Measurements from ENCODE around the gene FBXO45. TPM values are rescaled to one million over a fixed set of nuclear protein-coding genes. Genes with fewer than 3 reads are reported as not detected.
"Not testable (repeated sequence)": the region's sequence is repeated elsewhere in the genome, so short reads cannot be mapped to it uniquely, and the experiment has no call there.

FBXO45 gene
- total RNA-seq, 1 donor from 2014 or later = 43.6 TPM

DNA sequence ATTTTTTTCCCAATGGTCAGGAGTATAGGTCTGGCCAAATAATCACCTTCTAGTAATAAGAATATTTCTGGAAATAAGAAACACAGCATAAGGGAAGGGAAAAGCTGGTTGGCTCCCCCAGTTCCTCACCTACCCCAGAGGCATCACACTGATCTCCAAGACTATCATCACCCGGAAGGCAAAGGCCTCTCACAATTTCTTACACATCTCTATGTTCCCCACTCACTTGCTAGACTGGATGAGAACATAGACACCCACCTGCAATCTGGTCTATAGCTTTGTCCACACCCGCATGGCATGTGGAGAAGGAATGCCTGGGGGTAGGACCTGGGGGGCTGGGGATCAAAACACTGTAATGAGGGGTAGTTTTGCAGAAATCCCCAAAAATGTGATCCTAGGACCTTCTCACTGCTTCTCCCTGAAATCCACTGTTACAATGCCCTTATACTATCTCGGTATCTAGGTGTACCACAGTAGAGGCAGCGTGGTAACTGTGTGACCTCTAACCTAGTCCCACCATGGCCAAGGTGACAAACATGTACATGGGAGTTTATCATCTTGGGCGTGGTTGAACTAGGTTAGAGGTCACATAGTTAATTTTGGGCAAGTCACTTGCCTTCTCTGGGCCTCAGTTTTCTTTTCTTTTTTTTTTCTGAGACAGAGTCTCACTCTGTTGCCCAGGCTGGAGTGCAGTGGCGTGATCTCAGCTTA, 41.5 kb downstream of the FBXO45 start:
- FAIRE-seq (no peak), DNase-seq (ENCODE audit: low spot score in 2 of 2) (no peak)

DNA sequence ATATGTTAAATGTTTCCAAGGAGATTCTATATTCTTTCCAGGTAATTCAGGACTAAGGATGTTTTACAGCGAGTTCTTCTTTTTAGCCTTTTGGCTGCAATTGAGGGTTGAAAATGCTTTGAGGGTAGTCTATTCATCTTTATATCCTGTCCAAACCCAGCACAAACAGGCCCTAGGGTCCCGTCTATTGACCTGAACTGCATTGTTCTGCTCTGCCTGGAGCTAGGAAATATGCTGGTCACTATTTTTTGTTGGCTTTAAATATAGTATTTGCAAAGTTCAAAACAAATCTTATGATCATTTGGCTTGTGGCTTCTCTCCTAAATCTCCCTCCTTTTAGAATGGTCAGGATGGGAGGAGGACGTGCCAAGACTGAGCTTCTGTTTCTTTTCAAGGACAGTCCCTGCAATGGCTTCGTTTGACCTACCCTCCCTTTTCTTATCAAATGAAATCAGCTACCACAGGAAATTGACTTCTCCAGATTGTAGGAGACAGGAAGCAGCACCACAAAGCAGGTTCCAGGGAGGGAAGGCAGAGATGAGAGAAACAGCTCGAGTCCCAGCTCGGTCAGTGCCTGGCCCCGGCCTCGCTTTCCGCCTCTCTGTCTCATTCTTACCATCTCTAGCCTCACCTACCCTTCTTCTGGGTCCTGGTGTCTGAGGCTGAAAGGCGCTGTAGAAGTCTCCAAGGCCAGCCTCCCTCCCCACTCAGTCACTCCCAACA, 43.5 kb downstream of the FBXO45 start:
- FAIRE-seq = no peak
- no peak for DNase-seq (ENCODE audit: low spot score in 2 of 2)

DNA sequence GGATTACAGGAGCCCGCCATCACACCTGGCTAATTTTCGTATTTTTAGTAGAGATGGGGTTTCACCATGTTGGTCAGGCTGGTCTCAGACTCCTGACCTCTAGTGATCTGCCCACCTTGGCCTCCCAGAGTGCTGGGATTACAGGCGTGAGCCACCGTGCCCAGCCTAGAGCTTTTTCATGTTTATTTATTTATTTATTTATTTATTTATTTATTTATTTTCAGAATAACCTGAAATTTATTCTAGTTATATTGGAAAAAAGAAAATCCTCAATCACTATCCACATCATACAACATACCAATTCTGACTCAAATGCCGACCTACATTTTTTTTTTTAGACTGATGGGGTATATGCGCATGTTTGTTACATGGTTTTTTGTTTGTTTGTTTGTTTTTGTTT, 46.8 kb downstream of the FBXO45 start:
- not testable (repeated sequence) for DNase-seq (ENCODE audit: low spot score in 2 of 2); FAIRE-seq

DNA sequence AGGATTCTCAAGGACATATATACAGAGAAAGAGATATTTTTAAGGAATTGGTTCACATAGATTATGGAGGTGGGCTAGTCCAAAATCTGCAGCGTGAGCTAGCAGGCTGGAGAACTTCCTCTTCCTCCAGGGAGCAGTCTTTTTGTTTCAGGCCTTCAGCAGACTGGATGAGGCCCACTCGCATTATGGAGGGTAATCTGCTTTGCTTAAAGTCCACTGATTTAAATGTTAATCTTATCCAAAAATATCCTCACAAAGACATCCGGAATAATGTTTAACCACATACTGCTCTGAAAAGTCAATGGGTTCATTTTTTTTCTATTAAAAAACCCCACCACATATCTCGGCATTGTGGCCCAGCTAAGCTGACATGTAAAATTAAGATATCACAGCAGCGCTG, 48.8 kb downstream of the FBXO45 start:
- DNase-seq (ENCODE audit: low spot score in 2 of 2) = no peak
- FAIRE-seq = no peak

DNA sequence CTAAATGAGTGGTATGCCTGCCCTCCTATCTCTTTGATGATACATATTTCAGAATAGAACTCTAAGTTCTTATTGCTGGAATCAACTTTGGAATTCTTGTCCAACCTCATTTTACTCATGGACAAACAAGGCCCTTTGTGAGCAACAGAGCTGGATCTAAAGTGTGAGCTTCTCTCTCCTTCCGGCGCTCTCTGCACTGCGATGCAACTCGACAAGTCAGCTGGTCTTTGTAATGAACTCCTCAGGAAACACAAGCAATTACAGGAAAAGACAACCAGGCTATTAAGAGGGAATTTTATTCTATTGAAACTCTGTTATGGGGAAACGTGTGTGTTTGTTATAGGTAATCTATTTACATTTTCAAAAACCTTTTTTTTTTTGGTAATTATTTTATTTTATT, 50.8 kb downstream of the FBXO45 start:
- DNase-seq (ENCODE audit: low spot score in 2 of 2) = no peak
- no peak for FAIRE-seq

DNA sequence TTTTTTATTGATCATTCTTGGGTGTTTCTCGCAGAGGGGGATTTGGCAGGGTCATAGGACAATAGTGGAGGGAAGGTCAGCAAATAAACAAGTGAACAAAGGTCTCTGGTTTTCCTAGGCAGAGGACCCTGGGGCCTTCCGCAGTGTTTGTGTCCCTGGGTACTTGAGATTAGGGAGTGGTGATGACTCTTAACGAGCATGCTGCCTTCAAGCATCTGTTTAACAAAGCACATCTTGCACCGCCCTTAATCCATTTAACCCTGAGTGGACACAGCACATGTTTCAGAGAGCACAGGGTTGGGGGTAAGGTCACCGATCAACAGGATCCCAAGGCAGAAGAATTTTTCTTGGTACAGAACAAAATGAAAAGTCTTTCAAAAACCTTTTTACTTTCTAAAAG, 51.2 kb downstream of the FBXO45 start:
- not testable (repeated sequence) for DNase-seq (ENCODE audit: low spot score in 2 of 2); FAIRE-seq

DNA sequence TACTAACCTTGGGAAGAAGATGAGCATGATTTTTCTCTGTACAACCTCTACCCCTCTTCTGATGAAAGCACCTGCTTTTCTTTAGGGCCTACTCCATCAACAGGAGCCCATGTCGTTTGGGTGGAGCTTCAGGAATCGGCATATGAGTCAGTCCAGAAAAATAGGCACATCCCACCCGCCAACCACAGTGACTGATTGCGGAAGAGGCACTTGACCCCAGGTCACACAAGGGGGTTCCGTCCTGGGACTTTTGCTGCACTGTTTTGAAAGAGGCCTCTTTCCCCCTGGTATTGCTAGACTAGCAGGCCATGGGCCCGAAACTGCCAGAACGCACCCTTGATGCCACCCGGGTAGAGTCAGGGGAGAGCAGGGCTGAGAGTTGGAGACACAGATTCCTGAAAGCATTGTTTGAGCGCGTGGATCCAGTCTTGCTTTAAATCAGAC, 51.7 kb downstream of the FBXO45 start:
- no peak for FAIRE-seq

DNA sequence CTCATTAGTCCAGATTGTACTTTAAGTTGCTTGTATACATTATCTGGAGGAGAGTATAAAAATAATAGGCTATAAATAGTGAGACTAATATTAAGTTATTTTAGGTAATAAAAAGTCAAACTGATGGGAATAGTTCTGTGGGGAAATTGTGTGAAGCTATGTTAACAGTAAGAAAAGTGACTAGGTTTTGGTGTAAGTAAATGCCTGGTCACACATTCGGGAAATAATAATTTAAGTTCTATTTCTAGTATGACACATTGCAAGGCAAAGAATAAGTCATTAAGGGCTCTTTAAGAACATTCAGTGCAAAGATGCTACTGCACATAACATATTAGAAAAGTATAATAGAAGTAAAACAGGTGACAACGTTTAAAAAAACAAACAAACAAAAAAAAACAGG, 52.2 kb downstream of the FBXO45 start:
- DNase-seq (ENCODE audit: low spot score in 2 of 2) (no peak), FAIRE-seq (no peak)

More for the DNA sequence above, 51.7 kb downstream of the FBXO45 start:
- DNase-seq (ENCODE audit: low spot score in 2 of 2) = no peak

DNA sequence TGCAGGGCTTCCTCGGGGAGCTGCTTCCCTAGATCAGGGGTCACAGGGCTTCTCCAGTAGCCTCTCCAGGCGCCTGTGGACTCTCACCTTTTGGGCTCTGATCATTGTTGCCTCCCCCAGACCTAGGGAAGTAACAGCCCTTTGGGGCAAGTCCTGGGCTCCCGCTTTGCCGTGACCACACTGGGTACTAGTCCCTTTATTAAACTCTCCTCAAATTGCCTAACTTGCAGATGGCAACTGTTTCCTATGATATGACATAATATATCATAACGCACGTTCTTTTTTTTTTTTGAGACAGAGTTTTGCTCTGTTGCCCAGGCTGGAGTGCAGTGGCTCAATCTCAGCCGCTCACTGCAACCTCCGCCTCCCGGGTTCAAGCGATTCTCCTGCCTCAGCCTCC, 53.2 kb downstream of the FBXO45 start:
- FAIRE-seq = no peak
- no peak for DNase-seq (ENCODE audit: low spot score in 2 of 2)

DNA sequence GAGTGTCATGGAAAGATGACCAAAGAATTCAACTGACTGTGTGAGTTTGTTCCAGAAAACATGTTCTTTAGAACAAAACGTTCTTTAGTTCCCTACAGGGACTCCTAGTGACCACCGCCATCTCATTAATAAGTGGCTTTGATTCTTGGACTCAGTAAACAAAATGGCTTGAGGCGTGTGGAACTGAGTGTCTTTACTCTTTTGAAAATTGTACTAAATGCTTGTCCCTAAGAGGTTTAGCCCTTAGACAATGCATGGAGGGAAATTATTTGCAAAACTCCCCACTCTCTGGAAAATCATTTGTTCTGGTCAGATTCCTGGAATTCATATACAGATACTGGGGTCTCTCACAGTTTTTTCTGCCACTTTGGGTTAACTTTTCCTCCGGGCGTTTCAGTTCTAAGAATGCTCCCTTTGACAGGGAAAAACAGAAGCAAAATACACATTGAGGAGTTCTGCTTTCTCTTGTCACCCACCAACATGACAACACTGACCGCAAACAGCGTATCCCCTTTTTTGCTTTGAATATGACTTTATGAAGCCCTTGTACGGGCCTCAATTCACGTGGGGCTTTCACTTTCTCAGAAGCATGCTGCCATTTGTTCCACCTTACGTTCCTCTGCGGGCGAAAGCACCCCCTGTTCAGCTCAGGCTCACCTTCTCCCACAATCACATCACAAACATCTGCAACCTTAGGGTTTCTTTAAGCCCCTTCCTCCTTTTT, 55.8 kb downstream of the FBXO45 start:
- FAIRE-seq = no peak
- DNase-seq (ENCODE audit: low spot score in 2 of 2) = no peak

DNA sequence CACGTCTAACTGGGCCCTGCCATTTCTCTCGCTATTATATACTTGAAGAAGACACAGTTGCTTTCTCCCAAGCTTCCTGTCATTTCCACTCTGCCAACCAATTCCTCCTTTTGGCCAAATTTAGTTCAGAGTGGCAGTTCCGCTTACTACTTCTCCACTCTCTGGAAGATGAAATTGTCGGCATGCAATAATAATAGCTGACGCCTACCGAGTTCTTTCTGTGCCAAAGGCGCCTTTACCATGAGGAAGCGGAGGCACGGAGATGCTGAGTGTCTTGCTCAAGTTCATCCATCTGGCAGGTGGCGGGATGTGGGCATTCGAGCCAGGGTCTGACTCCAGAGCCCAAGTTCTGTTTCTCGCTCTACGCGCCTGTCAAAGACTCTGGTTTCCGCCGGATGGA, 56.4 kb downstream of the FBXO45 start:
- FAIRE-seq = no peak
- DNase-seq (ENCODE audit: low spot score in 2 of 2) = no peak

DNA sequence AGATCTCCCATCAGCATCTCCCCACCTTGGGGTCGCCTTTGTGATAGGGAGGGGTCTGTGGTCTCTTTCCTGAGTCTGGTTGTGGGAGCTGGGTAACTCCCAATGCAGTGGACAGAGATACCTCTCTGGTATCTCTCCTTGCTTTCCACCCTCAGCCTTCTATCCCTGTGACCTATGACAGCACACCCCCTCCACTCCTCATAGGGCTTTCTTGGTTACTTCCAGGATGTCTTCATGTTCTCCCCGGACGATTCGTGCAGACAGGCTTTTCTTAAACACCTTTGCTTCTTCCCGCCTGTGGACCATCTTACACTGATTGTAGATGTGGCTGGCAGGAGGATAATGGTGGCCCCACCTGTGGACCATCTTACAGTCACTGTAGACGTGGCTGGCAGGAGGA, 56.9 kb downstream of the FBXO45 start:
- DNase-seq (ENCODE audit: low spot score in 2 of 2) (no peak), FAIRE-seq (no peak)

DNA sequence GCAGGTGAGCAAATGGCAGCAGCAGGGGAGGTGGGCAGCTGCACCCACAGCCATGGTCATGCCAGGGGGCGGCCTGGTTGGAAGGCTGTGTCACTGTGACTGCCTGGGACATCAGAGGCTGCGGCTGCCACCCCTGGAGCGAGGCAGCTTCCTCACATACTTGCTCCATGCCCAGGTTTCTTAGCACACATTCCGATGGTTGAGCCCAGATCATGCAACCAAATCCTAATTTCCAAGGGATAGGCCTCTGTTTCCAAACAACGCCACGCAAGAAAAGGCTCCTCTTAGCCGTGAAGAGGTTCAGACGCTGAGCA, 59.4 kb downstream of the FBXO45 start:
- DNase-seq (ENCODE audit: low spot score in 2 of 2) (no peak), FAIRE-seq (no peak)

DNA sequence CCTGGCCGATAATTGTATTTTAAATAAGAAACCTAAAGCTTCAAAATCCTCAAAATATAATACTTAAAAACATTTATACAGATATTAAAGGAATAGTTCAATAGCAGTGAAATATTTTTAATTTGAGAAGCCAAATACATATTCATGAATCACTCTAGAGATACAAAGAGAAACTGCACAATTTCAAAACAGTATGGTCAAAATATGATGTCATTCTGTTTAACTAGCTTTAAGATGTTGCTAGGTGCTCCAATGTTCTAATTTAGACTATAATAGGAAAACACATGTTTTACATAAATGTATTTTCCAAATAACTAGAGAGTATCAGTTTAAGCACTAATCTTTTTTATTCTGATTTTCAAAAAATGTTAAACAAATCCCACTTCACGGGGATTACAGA, 60.8 kb downstream of the FBXO45 start:
- no peak for FAIRE-seq
- no peak for DNase-seq (ENCODE audit: low spot score in 2 of 2)

DNA sequence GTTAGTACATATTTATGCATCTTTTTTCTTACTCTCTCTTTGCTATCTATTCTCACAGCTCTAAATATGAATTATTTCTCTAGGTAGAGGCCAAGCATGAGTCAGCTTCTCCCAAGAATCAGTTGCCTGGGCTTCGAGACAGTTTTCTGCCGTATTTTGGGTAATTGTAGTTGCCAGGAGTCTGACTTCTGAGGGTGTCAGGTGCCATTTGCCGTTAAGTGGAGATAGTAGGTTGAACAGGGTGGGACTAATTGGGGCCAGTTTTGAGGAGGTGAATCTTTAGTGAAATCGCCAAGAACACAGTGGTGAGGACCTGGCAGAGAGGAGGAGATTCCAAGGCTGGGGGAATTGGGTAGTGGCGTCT, 63.2 kb downstream of the FBXO45 start:
- FAIRE-seq (no peak), DNase-seq (ENCODE audit: low spot score in 2 of 2) (no peak)

DNA sequence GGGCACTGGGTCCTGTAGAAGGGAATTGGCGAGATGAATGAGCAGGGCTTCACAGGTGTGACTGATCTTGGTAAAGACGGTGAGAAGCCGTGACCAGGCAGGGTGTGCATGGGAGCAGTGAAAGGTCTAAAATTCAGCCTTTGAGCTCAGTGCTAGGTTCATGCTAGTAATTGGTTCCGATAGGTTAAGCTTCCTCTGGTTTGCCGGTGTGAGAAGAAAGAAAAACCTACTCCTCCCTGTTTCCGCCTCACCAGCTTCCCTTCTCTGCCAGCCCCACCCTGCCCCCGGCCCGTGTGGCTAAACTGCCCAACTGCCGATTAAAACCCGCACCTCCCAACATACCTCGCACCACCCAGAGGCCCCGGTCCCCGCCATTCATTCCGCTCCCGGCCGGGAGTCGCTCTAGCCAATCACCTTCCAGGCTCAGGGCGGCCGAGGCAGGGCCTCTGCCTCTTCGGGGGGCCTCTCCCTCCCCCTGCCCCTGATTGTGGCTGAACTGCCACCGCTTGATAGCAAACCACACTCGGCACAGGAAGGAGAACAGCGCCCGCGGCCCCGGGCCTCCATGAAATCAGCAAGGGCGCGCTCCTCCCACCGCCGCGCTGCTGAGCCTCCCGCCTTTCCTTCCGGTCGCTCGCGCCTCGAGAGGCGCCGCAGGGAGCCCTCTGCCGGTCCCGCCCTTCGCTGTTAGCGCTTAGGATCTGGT, 63.7 kb downstream of the FBXO45 start:
- FAIRE-seq (no peak), DNase-seq (ENCODE audit: low spot score in 2 of 2) (peak; percentile 67 to 83)

DNA sequence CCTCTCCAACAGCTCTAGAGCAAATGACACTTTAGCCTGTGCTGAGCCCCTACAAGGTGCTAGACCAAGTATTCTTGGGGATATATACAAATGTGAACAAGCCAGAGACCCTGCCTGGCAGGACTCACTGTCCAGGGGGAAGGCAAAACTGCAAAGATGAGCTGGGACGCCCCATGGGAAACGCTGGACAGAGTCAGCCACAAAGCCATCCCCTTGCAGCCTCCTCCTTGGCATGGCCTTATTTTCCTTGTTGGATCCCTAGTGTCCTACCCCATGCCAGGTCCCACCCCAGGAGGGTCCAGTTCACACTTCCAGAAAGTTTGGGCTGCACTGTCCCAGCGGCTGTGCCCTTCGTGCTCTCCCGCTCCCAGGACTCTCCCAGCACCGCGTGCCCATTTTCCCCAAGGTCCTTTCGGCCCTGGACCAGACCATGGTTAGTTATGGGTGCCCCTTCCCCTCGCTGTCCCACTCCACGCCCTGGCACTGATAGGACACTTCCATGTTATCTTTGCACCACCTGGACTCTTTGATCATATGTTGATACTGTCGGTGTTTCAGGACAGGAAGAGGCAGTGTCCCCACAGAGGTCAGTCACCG, 65.2 kb downstream of the FBXO45 start:
- FAIRE-seq (no peak), DNase-seq (ENCODE audit: low spot score in 2 of 2) (no peak)

DNA sequence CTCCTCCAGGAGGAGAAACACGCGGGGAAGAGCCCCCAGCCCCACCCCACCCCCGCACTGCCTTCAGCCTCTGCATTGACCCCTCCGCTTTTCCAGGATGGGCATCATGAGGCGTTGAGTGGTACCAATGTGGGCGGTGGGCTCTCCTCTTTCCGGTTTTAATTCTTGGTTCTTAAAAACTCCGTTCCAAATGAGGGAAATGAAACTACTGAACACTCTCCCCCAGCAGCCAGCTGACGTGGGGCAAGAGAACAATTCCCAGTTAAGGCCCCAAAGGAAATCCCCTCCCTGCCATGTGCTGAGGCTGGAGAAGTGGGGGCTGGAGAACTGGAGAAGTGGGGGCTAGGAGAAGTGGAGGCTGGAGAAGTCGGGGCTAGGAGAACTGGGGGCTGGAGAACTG, 65.8 kb downstream of the FBXO45 start:
- no peak for FAIRE-seq
- DNase-seq (ENCODE audit: low spot score in 2 of 2) = no peak

DNA sequence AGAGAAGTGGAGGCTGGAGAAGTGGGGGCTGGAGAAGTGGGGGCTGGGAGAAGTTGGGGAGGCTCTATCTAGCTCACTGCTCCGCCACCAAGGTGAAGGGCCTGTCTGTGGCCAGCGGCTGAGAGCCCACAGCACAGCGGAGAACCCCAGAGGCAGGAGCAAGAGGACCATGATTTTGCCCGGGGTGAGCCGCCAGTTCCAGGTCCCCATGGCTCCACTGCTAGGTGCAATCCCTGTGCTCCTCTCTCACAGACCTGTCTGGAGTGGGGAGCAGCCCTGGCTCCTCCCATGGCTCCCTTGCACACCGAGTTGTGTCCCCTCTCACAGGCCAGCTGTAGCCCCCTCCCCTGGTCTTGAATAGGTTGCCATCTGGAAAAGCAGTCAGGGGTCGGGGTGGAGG, 66.4 kb downstream of the FBXO45 start:
- DNase-seq (ENCODE audit: low spot score in 2 of 2) (no peak), FAIRE-seq (no peak)

Measured in frontal cortex (tissue), 4 donors.